Bone marrow (tissue), 2 donors: ENCODE results near the gene VAPB.

Source experiments
- DNase-seq, 2 donors: peaks; one replicate each; lab custom pipeline; 2025; lab: John Stamatoyannopoulos, UW

Gene VAPB

GRCh38 chr20:58377766-58378401 is 11.1 kb upstream of the VAPB start:
- DNase-seq: no peak

- no peak for DNase-seq
These were observed 10.3 kb upstream of the VAPB start for GRCh38 chr20:58378704-58379103.

GRCh38 chr20:58381627-58382026 is 7.4 kb upstream of the VAPB start:
- no peak for DNase-seq

GRCh38 chr20:58382096-58382495 is 6.9 kb upstream of the VAPB start:
- DNase-seq: no peak

GRCh38 chr20:58384821-58385220 is 4.2 kb upstream of the VAPB start:
- no peak for DNase-seq

GRCh38 chr20:58388028-58388601 is 914 bp upstream of the VAPB start:
- DNase-seq: no peak

- DNase-seq: peak in 1 of 2 donors; percentile 49
These were observed 417 bp downstream of the VAPB start for GRCh38 chr20:58389324-58389967.

- DNase-seq: no peak
These were observed 1.1 kb downstream of the VAPB start for GRCh38 chr20:58389968-58390658.

- no peak for DNase-seq
These were observed 1.6 kb downstream of the VAPB start for GRCh38 chr20:58390659-58391035.

- DNase-seq: no peak
These were observed 3.3 kb downstream of the VAPB start for GRCh38 chr20:58392286-58392685.

- DNase-seq: no peak
These were observed 4.3 kb downstream of the VAPB start for GRCh38 chr20:58393299-58393698.

- DNase-seq: no peak
These were observed 5.8 kb downstream of the VAPB start for GRCh38 chr20:58394801-58395200.

GRCh38 chr20:58395604-58396003 is 6.6 kb downstream of the VAPB start:
- no peak for DNase-seq

- DNase-seq: no peak
These were observed 8.4 kb downstream of the VAPB start for GRCh38 chr20:58397429-58397828.

GRCh38 chr20:58398254-58398653 is 9.2 kb downstream of the VAPB start:
- DNase-seq: no peak

- DNase-seq: no peak
These were observed 10.9 kb downstream of the VAPB start for GRCh38 chr20:58399926-58400325.

GRCh38 chr20:58401162-58401561 is 12.1 kb downstream of the VAPB start:
- peak in 1 of 2 donors; percentile 51 for DNase-seq

GRCh38 chr20:58402305-58402704 is 13.3 kb downstream of the VAPB start:
- no peak for DNase-seq

- DNase-seq: no peak
These were observed 13.8 kb downstream of the VAPB start for GRCh38 chr20:58402827-58403226.

- DNase-seq: no peak
These were observed 14.2 kb downstream of the VAPB start for GRCh38 chr20:58403272-58403671.

GRCh38 chr20:58405504-58406291 is 16.7 kb downstream of the VAPB start:
- no peak for DNase-seq

- DNase-seq: no peak
These were observed 17.5 kb downstream of the VAPB start for GRCh38 chr20:58406422-58407001.
